NCI-H2081 treated with DMSO at 0.1 percent for 48 hours (cell line): ENCODE data around the gene NPY2R.

Source experiments
- DNase-seq: peaks from one replicate; lab custom pipeline; 2025; lab: John Stamatoyannopoulos, UW

Gene NPY2R

DNA sequence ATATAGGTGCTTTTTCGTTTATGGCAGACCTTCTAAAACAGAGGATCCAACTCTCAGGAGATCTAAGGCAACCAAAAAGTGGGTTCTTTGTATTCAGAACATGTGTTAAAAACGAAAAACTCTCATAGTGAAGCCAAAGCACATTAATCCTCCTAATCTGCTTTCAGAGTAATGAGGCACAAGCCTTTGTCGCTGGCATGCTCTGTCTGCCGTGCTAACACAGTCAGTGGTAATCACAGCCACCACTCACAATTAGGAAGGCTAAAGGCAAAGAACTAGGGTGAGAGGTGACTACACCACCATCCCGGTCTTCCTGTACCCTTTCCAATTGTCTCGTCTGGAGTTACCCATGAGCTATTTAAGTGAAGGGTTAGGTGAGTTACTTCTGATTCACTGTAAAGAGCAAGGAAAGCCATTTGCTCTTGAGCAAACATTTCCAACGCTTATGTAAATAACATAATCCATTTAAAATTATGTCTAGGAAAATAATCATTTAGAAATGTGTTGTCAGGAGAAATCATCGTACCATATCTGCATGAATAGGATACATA, 40.7 kb downstream of the NPY2R start:
- peak; percentile 6 for DNase-seq

DNA sequence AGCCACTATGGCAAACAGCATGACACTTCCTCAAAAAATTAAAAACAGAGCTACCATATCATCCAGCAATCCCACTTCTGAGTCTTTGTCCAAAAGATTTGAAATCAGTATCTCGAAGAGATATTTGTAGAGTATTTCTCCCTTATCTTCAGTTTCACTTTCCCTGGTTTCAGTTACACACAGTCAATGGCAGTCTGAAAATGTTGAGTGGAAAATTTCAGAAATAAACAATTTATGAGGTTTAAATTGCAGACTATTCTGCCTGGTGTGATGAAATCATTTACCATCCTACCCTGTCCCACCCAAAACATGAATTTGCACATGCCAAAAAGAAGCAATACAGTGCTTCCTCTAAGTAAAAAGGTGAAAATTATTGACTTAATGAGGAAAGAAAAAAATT, 43.9 kb downstream of the NPY2R start:
- DNase-seq: no peak

DNA sequence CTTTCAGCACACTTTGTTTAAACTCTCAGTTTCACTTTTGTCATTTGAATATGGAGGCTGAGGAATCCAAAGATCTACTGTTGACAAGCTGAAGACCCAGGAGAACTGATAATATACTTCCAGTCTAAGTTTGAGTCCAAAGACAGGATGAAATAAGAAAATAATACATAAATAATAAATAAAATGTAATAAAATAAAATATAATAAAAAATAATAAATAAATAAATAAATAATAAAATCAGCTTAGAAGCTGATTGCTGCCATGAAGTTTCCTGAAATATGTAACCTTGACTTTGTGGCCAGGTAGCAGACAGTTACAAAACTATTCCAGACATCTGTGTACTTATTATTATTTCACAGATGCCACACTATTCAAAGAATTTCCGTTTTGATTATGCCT, 55.0 kb downstream of the NPY2R start:
- no peak for DNase-seq

DNA sequence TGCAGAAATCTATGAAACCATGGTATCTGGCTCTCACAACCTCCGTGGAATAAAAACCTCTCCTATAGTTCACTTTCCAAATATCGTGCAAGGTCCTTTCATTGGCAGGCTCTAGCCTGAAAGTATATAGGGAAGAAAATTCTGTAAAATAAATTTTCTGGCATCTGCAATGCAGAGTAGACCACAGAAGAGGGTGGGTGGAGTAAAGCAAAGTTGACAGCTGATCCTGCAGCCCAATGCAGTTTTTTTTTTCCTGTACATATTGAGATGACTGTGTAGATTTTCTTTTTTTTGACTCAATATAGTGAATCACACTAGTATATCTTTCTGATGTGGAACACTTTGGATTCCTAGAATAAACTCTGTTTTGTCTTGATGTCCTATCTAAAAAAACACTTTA, 56.7 kb downstream of the NPY2R start:
- DNase-seq: no peak
